Central memory CD8-positive, alpha-beta T cell (primary cell): Measurements from ENCODE around the gene GALNT17.
"Not testable (repeated sequence)": the region's sequence is repeated elsewhere in the genome, so short reads cannot be mapped to it uniquely, and the experiment has no call there.

Source experiments
- ATAC-seq: fragments of 150-1000 bp; cut with Tn5 transposase; replicated peaks from 2 replicates; pipeline ENCODE4 v1.10.0; 2022; ENCODE audit warnings: mild to moderate bottlenecking, moderate FRiP score, moderate number of reproducible peaks; ENCODE audit not compliant: poor library complexity, severe bottlenecking; ENCODE audit errors: extremely low read depth
- DNase-seq, 2 donors: peaks; one replicate each; pipeline ENCODE4 v3.0.0; 2021; ENCODE audit warnings: low spot score in 2 of 2
- H3K27ac Mint-ChIP-seq: one replicate; pipeline ENCODE4 v1.8.0; 2022; ENCODE audit warnings: low read depth, mild to moderate bottlenecking, moderate library complexity, mixed read lengths
- H3K27me3 Mint-ChIP-seq: one replicate; pipeline ENCODE4 v1.8.0; 2022; ENCODE audit warnings: mixed read lengths
- H3K36me3 Mint-ChIP-seq: one replicate; pipeline ENCODE4 v1.8.0; 2022; ENCODE audit warnings: mild to moderate bottlenecking, moderate library complexity, mixed read lengths; ENCODE audit not compliant: insufficient read depth
- H3K4me1 Mint-ChIP-seq: one replicate; pipeline ENCODE4 v1.8.0; 2022; ENCODE audit warnings: mixed read lengths
- H3K4me3 Mint-ChIP-seq: one replicate; pipeline ENCODE4 v1.8.0; 2022; ENCODE audit warnings: mild to moderate bottlenecking, moderate library complexity, mixed read lengths
- H3K9me3 Mint-ChIP-seq: one replicate; pipeline ENCODE4 v1.8.0; 2022; ENCODE audit warnings: mixed read lengths

The GALNT17 gene

GRCh38 chr7:71245038-71245437 is 113.1 kb downstream of the GALNT17 start:
- no peaks in the 10 kb centered on the region for H3K36me3 Mint-ChIP-seq
- DNase-seq (no peak), ATAC-seq (no peak)
- H3K4me1 Mint-ChIP-seq, result no peaks in the 10 kb centered on the region
- no peak overlapping the region for H3K4me3 Mint-ChIP-seq
- no peaks in the 10 kb centered on the region for H3K27me3 Mint-ChIP-seq
- H3K27ac Mint-ChIP-seq, result no peak overlapping the region
- H3K9me3 Mint-ChIP-seq, result peaks cover 25% of the 10 kb centered on the region

GRCh38 chr7:71251706-71252105 is 119.8 kb downstream of the GALNT17 start:
- H3K9me3 Mint-ChIP-seq, result peaks cover 26% of the 10 kb centered on the region
- H3K27ac Mint-ChIP-seq, result no peak overlapping the region
- H3K27me3 Mint-ChIP-seq, result no peaks in the 10 kb centered on the region
- no peaks in the 10 kb centered on the region for H3K36me3 Mint-ChIP-seq
- DNase-seq (no peak), ATAC-seq (no peak)
- no peak overlapping the region for H3K4me3 Mint-ChIP-seq
- no peaks in the 10 kb centered on the region for H3K4me1 Mint-ChIP-seq

- H3K27me3 Mint-ChIP-seq, result no peaks in the 10 kb centered on the region
- H3K27ac Mint-ChIP-seq, result no peak overlapping the region
- no peaks in the 10 kb centered on the region for H3K4me1 Mint-ChIP-seq
- no peak for DNase-seq
- no peak for ATAC-seq
- peaks cover 21% of the 10 kb centered on the region for H3K9me3 Mint-ChIP-seq
- H3K4me3 Mint-ChIP-seq, result no peak overlapping the region
- H3K36me3 Mint-ChIP-seq, result peaks cover 2% of the 10 kb centered on the region
Measured at GRCh38 chr7:71254751-71255150, 122.8 kb downstream of the GALNT17 start.

GRCh38 chr7:71255537-71256178 is 123.7 kb downstream of the GALNT17 start:
- DNase-seq, result no peak
- H3K4me3 Mint-ChIP-seq, result no peak overlapping the region
- no peaks in the 10 kb centered on the region for H3K27me3 Mint-ChIP-seq
- H3K4me1 Mint-ChIP-seq, result no peaks in the 10 kb centered on the region
- H3K36me3 Mint-ChIP-seq, result peaks cover 2% of the 10 kb centered on the region
- no peak overlapping the region for H3K27ac Mint-ChIP-seq
- ATAC-seq, result no peak
- H3K9me3 Mint-ChIP-seq, result peaks cover 21% of the 10 kb centered on the region

- Mint-ChIP-seq H3K36me3 (peaks cover 2% of the 10 kb centered on the region), H3K27me3 (no peaks in the 10 kb centered on the region), H3K4me3 (no peak overlapping the region), H3K9me3 (peaks cover 20% of the 10 kb centered on the region), H3K27ac (no peak overlapping the region), H3K4me1 (no peaks in the 10 kb centered on the region)
- no peak for DNase-seq
- ATAC-seq, result no peak
Measured at GRCh38 chr7:71261066-71261465, 129.1 kb downstream of the GALNT17 start.

GRCh38 chr7:71262834-71263233 is 130.9 kb downstream of the GALNT17 start:
- not testable (repeated sequence) for H3K4me1 Mint-ChIP-seq, H3K27me3 Mint-ChIP-seq, DNase-seq, H3K4me3 Mint-ChIP-seq, H3K36me3 Mint-ChIP-seq, ATAC-seq, H3K27ac Mint-ChIP-seq
- peaks cover 27% of the 10 kb centered on the region for H3K9me3 Mint-ChIP-seq

GRCh38 chr7:71264005-71264404 is 132.1 kb downstream of the GALNT17 start:
- no peak for ATAC-seq
- no peak overlapping the region for H3K4me3 Mint-ChIP-seq
- no peaks in the 10 kb centered on the region for H3K4me1 Mint-ChIP-seq
- no peaks in the 10 kb centered on the region for H3K27me3 Mint-ChIP-seq
- H3K27ac Mint-ChIP-seq, result no peak overlapping the region
- H3K9me3 Mint-ChIP-seq, result peaks cover 18% of the 10 kb centered on the region
- DNase-seq, result no peak
- peaks cover under 1% of the 10 kb centered on the region for H3K36me3 Mint-ChIP-seq

GRCh38 chr7:71266912-71267311 is 135.0 kb downstream of the GALNT17 start:
- DNase-seq, result no peak
- ATAC-seq, result no peak
- H3K36me3 Mint-ChIP-seq, result no peaks in the 10 kb centered on the region
- H3K27me3 Mint-ChIP-seq, result no peaks in the 10 kb centered on the region
- H3K9me3 Mint-ChIP-seq, result peaks cover 19% of the 10 kb centered on the region
- H3K4me1 Mint-ChIP-seq, result no peaks in the 10 kb centered on the region
- H3K4me3 Mint-ChIP-seq, result no peak overlapping the region
- no peak overlapping the region for H3K27ac Mint-ChIP-seq

- DNase-seq (no peak), ATAC-seq (no peak)
- Mint-ChIP-seq H3K9me3 (peaks cover 21% of the 10 kb centered on the region), H3K27ac (no peak overlapping the region), H3K27me3 (no peaks in the 10 kb centered on the region), H3K36me3 (no peaks in the 10 kb centered on the region), H3K4me3 (no peak overlapping the region), H3K4me1 (no peaks in the 10 kb centered on the region)
Measured at GRCh38 chr7:71267734-71268469, 136.0 kb downstream of the GALNT17 start.

- no peaks in the 10 kb centered on the region for H3K36me3 Mint-ChIP-seq
- H3K27ac Mint-ChIP-seq, result no peak overlapping the region
- H3K4me1 Mint-ChIP-seq, result no peaks in the 10 kb centered on the region
- ATAC-seq, result no peak
- no peak for DNase-seq
- peaks cover 17% of the 10 kb centered on the region for H3K9me3 Mint-ChIP-seq
- H3K4me3 Mint-ChIP-seq, result no peak overlapping the region
- no peaks in the 10 kb centered on the region for H3K27me3 Mint-ChIP-seq
Measured at GRCh38 chr7:71270558-71270957, 138.6 kb downstream of the GALNT17 start.

GRCh38 chr7:71271203-71271602 is 139.3 kb downstream of the GALNT17 start:
- ATAC-seq (no peak), DNase-seq (no peak)
- no peak overlapping the region for H3K27ac Mint-ChIP-seq
- no peaks in the 10 kb centered on the region for H3K36me3 Mint-ChIP-seq
- H3K4me1 Mint-ChIP-seq, result no peaks in the 10 kb centered on the region
- peaks cover 15% of the 10 kb centered on the region for H3K9me3 Mint-ChIP-seq
- no peaks in the 10 kb centered on the region for H3K27me3 Mint-ChIP-seq
- no peak overlapping the region for H3K4me3 Mint-ChIP-seq

- DNase-seq, result no peak
- ATAC-seq, result no peak
- Mint-ChIP-seq H3K4me3 (no peak overlapping the region), H3K27ac (no peak overlapping the region), H3K27me3 (no peaks in the 10 kb centered on the region), H3K4me1 (no peaks in the 10 kb centered on the region), H3K9me3 (peaks cover 9% of the 10 kb centered on the region), H3K36me3 (no peaks in the 10 kb centered on the region)
Measured at GRCh38 chr7:71272509-71273490, 140.9 kb downstream of the GALNT17 start.
